Activated CD4-positive, alpha-beta T cell treated with anti-CD3 and anti-CD28 coated beads, Interleukin-2, amount 50 U/mL, for 16 hours (primary cell): ENCODE data around the gene MAPKAP1.

Experiments used
- DNase-seq: peaks from one replicate; pipeline ENCODE4 v3.0.0-alpha.2; 2020

MAPKAP1 gene

DNA sequence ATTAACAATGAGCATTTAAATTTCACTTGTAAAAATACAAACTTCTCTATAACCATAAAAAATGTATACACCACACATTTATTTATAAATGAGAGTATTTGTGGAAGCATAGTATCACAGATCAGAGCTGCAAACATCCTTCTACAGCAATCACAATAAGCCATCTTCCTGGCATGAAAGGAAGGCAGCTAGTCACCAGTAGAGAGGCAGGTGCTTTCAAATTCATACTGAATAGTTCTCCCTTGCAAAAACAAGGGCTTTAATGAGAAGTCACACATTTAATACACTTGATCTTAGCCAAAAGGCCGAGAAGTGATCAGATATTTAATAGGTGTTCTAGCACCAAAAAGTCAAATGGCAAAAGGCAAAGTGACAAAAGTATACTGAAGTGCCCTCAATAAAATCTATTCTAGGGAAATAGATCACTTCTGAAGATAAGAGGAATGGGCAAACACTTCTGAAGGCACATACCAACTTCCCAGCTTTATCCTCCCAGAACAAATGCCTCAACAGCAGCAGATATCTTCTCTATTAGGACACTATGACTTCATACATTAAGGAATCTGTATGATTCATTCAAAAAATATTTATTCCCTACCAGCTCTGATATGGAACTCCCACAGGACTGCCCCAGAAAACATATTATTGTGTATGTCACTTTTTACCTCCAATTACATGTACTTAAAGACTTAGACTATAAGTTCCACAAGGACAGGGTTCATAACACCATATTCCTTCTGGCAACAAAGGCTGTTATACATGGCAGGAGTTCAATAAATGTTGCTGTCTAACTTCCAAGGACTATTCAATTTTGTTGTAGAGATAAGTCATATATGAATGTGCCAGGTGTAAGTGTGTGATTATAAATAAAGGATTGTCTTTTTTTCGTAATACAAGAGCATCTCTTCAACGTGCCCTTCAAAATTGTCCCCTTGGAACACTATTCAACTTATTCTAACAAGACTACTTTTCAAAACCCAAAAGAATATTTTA is 31.7 kb downstream of the MAPKAP1 start:
- DNase-seq: no peak

DNA sequence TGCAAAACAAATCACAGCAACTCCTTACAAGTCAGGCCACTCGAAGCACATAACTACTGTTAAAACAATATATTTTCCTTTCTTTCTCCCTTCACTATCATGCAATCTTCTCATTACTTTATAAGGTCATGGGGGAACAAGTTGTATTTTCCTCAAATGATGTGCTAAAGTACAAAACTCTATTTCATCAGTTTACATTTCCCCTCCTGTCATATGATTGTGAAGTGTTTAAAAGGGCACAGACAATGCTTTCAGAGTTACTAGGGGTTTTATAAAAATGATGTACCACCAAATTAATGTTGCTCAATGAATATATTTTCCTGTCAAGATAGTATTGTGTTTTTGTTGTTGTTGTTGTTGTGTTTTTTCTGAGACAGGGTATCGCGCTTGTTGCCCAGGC is 34.1 kb downstream of the MAPKAP1 start:
- DNase-seq: no peak

GRCh38 chr9:125663127-125663526 is 43.9 kb downstream of the MAPKAP1 start:
- peak; percentile 72 for DNase-seq

- DNase-seq: no peak
These were observed 46.5 kb downstream of the MAPKAP1 start for GRCh38 chr9:125660557-125660956.

- peak; percentile 70 for DNase-seq
These were observed 47.1 kb downstream of the MAPKAP1 start for GRCh38 chr9:125659954-125660353.

DNA sequence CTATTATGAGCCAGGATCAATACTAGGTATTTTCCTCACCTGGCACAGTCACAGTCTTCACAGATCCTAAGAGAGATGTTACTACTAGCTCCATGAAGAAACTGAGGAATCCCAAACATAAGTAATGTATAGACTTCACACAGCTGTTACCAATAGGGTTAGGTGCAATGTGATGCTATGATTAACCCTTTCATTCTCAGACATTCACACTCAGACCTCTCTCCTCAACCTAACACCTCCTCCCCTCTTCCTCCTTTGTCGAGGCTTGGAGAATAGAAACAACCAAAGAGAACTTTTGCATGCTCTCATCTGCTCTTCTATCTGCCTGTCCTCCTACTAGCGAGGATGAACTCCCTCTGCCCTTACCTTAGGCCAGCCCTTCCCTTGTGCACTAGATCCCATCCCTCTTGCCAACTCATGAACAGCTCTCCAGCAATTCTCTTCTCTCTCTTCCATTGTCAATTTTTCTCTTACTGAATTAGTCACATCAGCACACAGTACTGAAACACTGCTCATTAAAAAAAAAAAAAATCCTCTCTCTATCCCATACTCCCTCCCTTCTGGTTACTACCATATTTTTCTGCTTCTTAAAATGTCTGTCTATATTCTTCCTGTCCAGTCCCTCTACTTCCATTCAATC is 47.7 kb downstream of the MAPKAP1 start:
- DNase-seq: no peak

DNA sequence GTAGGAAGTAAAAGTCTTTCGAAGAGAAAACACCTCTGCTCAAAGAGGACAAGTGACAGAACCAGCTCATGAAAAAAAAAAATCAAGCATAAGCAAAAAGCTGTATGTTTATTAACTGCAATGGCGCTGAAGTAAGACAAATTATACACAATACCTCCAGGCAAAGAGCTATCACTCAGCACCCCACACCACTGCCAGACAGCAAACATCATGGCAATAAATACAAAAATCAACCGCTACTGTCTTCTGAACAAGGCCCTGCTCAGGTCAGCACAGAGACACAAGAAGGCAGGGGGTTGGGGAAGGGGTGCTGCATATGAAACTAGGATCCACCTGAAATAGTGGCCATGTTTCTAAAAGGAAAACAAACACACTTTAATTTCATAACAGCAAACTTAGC is 50.4 kb downstream of the MAPKAP1 start:
- DNase-seq: no peak

DNA sequence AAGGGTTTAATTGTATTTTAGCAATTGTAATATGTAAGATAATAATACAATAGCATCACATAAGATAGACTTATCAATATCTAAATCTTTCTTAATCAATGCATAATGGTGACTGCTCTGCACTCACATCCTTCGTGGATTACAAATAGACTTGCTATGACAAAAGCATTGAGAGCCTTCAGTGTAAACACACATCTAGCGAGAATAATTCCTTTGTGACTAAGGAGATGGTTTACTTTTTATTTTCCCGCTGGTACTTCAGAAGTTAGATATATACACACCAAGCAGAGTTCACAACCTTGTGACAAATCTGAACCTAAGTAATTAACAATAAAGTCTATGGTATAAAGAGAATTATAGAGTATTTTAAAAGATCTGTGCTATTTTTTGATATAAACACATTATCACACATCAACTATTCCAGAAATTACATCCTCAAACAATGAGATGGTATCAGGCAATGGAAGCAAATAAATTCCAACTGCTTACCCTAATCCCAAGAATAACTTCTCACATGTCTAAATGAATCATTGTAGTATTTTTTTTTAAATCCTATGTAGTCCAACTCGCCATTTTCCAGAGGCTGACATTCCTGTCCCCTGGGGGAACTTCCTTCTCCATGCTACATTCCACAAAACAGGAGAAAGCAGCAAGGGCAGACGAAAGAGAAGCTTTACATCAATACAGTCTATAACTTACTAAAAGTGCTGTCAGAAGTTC is 51.2 kb downstream of the MAPKAP1 start:
- DNase-seq: no peak

DNA sequence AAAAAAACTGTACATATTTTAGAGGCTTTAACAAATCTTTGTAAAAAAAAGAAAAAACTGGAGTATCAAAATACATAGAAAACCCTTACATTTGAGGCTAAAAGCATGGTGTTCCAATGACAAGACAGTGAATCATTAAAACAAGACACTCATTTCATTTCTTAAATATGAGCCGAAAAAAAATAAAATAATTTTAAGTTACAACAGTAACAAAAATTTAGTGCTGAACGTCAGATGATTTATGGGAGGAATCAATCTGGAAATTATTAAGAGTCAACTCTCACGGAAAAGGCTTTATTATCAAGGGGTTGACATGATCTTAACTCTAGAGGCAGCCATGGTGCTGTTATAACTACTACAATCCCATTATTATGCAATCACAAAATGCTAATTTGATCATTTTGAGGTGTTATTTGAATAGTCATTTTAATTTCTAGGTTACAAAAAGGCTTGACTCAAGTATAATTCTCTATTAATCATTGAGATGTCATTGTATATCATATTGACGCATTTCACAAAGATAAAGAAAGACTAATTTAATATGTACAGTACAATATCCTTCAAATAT is 51.9 kb downstream of the MAPKAP1 start:
- DNase-seq: no peak

GRCh38 chr9:125654121-125654520 is 52.9 kb downstream of the MAPKAP1 start:
- no peak for DNase-seq

DNA sequence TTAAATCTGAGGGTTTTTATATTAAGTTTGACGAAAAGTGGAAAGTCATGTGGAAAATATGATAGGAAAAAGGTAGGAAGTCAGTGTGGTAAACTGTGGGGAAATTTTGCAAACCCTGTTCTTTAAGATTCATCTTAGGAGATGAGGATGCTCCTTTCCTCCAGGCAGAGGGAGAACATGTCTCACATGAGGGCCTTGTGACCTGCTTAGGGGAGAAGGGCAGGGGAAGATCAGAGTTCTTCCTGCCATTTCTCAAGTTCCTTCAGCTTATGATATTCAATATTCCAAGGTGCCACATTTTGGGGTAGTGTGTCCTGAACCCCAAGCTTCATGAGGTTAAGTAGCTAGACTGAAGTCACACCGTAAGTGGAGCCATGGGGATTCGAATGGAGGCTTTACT is 53.7 kb downstream of the MAPKAP1 start:
- DNase-seq: no peak

DNA sequence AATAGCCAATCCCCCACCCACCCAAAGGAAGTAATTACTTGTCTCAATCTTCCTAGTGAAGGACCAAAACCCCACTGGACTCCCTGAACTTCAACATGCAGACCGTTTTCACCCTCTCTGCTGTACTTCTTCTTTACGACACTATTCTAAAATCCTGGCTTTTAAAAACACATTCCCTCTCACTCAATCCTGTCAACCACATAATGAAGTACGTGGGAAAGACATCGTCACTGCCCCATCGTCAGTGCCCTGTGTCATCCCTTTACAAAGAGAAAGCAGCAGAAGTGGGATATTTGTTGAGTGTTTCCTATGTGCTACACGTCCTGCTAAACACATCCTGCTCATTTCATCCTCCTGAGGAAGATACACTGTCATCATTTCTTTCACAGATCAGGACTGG is 54.2 kb downstream of the MAPKAP1 start:
- DNase-seq: no peak

GRCh38 chr9:125652233-125652594 is 54.8 kb downstream of the MAPKAP1 start:
- no peak for DNase-seq

- no peak for DNase-seq
These were observed 55.3 kb downstream of the MAPKAP1 start for GRCh38 chr9:125651576-125652232.

DNA sequence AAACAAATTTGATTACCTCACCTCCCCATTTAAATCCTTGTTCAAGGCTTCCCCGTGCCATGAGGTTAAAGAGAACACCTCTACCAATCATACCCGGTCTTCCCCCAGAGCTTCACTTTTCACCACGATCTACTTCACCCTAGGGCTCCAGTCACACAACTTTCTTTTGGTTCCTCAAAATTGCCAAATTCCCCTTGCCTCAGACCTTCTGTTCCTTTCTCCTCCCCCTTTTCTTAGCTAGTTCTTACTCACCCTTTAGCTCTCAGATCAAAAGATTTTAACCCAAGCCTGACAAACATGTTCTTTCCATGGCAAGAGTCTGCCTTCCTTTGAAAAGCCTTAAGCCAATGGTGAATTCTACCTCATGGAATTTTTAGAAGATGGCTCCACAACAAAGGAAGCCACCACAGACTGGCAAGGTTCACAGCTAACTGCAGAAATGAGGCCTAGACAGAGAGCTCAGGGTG is 56.7 kb downstream of the MAPKAP1 start:
- DNase-seq: peak; percentile 52

- DNase-seq: no peak
These were observed 57.2 kb downstream of the MAPKAP1 start for GRCh38 chr9:125649826-125650225.

- DNase-seq: no peak
These were observed 57.7 kb downstream of the MAPKAP1 start for GRCh38 chr9:125649315-125649714.

GRCh38 chr9:125648294-125648693 is 58.7 kb downstream of the MAPKAP1 start:
- no peak for DNase-seq

DNA sequence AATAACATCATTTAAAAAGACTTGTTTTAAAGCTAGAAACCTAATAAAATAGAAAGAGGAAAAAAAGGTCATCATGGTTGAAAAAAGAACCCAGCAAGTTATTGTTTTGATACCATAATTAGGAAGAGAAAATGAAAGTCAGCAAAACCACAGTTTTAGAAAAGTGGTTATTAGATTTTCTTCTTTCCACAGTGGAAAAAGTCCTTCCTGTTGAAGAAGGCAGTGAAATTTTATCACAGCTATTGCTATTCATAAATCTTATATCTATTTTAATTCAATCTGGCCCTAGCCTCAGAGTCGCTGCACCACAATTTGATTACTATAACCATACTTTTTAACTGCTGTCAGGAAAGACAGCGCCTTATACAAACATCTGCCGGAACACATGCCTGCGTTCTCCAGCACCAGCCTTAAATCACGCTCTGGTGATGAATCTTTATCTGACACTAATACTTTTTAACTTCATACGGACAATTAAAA is 60.3 kb downstream of the MAPKAP1 start:
- no peak for DNase-seq

GRCh38 chr9:125646217-125646616 is 60.8 kb downstream of the MAPKAP1 start:
- no peak for DNase-seq

DNA sequence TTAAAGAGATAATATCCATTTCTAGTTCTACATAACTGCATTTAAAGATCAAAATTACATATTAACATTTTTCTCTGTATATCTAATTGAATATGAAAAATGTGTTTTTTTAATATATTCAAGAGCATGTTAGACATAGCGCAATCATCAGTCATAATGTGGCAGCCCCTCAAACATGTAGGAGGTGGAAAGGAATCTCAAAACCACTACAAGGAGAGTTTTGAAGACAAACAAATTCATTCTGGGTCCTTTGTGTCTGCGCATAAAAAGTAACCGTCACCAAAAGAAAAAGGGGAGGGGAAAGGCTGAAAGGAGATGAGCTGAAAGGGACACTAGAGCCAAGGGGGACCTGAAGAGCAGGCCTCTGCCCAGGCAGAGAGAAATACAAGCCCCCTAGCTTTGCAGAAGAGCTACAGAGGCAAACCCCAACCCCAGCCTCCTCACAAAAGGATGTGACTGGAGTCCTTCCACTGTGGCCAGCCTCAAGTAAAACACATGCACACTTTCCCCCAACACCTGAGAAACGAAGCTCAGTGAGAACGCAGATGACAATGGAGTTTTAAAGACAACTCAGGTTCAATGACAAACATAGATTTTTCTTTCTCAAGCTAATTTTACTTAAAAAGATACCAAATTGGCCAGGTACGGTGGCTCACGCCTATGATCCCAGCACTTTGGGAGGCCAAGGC is 62.0 kb downstream of the MAPKAP1 start:
- DNase-seq: no peak

DNA sequence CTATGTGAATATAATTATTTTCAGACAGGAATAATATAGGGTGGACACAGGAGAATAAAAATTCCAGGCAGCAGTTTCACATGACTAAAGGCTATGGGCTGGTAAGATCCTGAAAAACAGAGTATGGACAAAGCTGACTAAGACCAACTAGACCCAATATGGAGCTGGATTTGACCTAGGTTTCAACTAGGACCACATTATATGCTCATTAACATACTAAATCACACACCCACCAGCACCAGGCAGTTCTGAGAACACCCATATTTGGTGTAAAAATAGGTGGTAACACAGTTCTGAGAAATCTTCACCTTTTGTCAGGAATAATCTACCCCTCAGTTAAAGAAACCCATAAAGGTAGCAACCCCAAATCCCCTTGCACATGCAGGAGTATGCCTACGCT is 64.7 kb downstream of the MAPKAP1 start:
- DNase-seq: no peak
